Panc1 (cell line): ENCODE results near the gene ACOT12.

Source experiments
- POLR2AphosphoS5 ChIP-seq: IDR thresholded peaks from 2 replicates; pipeline ENCODE4 v1.6.1; 2012; ENCODE audit warnings: mild to moderate bottlenecking, low read depth, low read length, moderate library complexity
- SIN3A ChIP-seq: IDR thresholded peaks from 2 replicates; pipeline ENCODE4 v1.6.1; 2012; ENCODE audit warnings: low read depth, mild to moderate bottlenecking, low read length, moderate library complexity, borderline replicate concordance; ENCODE audit not compliant: insufficient read depth
- TF ChIP-seq, protein P1 (sequence below): fragments of 450-650 bp; IDR thresholded peaks from 2 replicates; pipeline ENCODE4 v1.5.1; 2017; ENCODE audit warnings: mild to moderate bottlenecking
- TF ChIP-seq, protein P2 (sequence below), 2 experiments: IDR thresholded peaks; 2 replicates each; pipeline ENCODE4 v1.6.1; 2011 to 2012; ENCODE audit warnings: low read depth in 2 of 2, control low read depth in 1 of 2, low read length in 1 of 2, mild to moderate bottlenecking in 1 of 2, moderate library complexity in 1 of 2; ENCODE audit not compliant: insufficient read depth in 1 of 2

DNA sequence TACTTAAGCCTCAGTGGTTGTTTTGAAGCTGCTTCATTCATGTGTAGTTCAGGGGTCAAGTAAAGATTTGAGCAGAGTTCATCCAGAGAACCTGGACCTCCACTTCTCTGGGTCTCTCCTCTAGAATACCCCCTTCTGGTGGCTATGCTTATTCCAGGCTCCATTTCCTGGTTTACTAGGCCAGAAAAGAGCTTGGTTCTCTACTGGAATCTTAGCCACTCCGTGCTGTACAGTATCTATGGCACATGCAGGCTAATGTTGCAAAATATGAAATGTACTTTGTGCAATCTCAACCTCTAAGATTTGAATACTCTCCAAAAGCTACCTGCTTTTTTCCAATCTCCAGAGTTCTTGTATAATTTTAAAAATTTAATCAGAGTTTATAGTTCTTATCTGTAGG is 110.0 kb downstream of the ACOT12 start:
- TF ChIP-seq, protein P1, sequence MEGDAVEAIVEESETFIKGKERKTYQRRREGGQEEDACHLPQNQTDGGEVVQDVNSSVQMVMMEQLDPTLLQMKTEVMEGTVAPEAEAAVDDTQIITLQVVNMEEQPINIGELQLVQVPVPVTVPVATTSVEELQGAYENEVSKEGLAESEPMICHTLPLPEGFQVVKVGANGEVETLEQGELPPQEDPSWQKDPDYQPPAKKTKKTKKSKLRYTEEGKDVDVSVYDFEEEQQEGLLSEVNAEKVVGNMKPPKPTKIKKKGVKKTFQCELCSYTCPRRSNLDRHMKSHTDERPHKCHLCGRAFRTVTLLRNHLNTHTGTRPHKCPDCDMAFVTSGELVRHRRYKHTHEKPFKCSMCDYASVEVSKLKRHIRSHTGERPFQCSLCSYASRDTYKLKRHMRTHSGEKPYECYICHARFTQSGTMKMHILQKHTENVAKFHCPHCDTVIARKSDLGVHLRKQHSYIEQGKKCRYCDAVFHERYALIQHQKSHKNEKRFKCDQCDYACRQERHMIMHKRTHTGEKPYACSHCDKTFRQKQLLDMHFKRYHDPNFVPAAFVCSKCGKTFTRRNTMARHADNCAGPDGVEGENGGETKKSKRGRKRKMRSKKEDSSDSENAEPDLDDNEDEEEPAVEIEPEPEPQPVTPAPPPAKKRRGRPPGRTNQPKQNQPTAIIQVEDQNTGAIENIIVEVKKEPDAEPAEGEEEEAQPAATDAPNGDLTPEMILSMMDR = no peak; the same call in 1 of the 2 replicates
- TF ChIP-seq, protein P2, sequence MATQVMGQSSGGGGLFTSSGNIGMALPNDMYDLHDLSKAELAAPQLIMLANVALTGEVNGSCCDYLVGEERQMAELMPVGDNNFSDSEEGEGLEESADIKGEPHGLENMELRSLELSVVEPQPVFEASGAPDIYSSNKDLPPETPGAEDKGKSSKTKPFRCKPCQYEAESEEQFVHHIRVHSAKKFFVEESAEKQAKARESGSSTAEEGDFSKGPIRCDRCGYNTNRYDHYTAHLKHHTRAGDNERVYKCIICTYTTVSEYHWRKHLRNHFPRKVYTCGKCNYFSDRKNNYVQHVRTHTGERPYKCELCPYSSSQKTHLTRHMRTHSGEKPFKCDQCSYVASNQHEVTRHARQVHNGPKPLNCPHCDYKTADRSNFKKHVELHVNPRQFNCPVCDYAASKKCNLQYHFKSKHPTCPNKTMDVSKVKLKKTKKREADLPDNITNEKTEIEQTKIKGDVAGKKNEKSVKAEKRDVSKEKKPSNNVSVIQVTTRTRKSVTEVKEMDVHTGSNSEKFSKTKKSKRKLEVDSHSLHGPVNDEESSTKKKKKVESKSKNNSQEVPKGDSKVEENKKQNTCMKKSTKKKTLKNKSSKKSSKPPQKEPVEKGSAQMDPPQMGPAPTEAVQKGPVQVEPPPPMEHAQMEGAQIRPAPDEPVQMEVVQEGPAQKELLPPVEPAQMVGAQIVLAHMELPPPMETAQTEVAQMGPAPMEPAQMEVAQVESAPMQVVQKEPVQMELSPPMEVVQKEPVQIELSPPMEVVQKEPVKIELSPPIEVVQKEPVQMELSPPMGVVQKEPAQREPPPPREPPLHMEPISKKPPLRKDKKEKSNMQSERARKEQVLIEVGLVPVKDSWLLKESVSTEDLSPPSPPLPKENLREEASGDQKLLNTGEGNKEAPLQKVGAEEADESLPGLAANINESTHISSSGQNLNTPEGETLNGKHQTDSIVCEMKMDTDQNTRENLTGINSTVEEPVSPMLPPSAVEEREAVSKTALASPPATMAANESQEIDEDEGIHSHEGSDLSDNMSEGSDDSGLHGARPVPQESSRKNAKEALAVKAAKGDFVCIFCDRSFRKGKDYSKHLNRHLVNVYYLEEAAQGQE (IDR thresholded peaks at IDR 0.05; ENCODE audit: insufficient read depth in 1 of 2, low read depth in 2 of 2, low read length in 1 of 2) = no peak
- TF ChIP-seq POLR2AphosphoS5 = no peak
- TF ChIP-seq SIN3A = no peak
